ENCODE measurements around the gene MSI2. TPM values are rescaled to one million over a fixed set of nuclear protein-coding genes. Genes with fewer than 3 reads are reported as not detected.

The MSI2 gene
- total RNA-seq, 2 donors from 2014 or later = 30.1 to 41.1 TPM

GRCh38 chr17:57406131-57406980 lies 150.0 kb downstream of the MSI2 start:
- peaks cover 0 to 59% of the 10 kb centered on the region in 2 donors for H3K4me1 ChIP-seq
- no peak overlapping the region for H3K4me3 ChIP-seq
- TF ChIP-seq, protein P1, sequence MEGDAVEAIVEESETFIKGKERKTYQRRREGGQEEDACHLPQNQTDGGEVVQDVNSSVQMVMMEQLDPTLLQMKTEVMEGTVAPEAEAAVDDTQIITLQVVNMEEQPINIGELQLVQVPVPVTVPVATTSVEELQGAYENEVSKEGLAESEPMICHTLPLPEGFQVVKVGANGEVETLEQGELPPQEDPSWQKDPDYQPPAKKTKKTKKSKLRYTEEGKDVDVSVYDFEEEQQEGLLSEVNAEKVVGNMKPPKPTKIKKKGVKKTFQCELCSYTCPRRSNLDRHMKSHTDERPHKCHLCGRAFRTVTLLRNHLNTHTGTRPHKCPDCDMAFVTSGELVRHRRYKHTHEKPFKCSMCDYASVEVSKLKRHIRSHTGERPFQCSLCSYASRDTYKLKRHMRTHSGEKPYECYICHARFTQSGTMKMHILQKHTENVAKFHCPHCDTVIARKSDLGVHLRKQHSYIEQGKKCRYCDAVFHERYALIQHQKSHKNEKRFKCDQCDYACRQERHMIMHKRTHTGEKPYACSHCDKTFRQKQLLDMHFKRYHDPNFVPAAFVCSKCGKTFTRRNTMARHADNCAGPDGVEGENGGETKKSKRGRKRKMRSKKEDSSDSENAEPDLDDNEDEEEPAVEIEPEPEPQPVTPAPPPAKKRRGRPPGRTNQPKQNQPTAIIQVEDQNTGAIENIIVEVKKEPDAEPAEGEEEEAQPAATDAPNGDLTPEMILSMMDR (IDR thresholded peaks at IDR 0.05) = no peak
- H3K27ac ChIP-seq = peak overlapping the region; percentile 38 to 46
- H3K27me3 ChIP-seq = no peaks in the 10 kb centered on the region
- no peaks in the 10 kb centered on the region for H3K9me3 ChIP-seq
- no peak for DNase-seq (ENCODE audit: low spot score)
- no peaks in the 10 kb centered on the region for H3K36me3 ChIP-seq

DNA sequence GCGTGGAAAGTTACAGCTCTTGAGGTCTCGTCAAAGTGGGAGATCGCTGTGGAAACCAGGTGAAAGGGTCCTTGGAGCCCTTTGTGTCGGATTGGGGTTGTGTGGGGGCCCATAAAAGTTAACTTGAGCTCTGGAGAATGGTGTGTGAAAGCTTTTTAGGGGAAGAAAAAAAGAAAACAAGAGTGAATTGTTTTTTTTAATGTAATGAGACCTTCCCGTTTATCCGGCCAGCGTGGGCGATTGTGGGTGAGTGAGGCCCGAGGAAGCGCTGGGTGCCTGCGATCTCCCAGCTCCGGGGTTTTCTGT lies 150.6 kb downstream of the MSI2 start:
- Histone ChIP-seq H3K27me3 (no peaks in the 10 kb centered on the region), H3K4me3 (no peak overlapping the region), H3K27ac (peak overlapping the region; percentile 38 to 39), H3K36me3 (no peaks in the 10 kb centered on the region), H3K4me1 (peaks cover 0 to 55% of the 10 kb centered on the region in 2 donors), H3K9me3 (no peaks in the 10 kb centered on the region)
- TF ChIP-seq, protein P1 (IDR thresholded peaks at IDR 0.05) = no peak
- DNase-seq (ENCODE audit: low spot score) = no peak

DNA sequence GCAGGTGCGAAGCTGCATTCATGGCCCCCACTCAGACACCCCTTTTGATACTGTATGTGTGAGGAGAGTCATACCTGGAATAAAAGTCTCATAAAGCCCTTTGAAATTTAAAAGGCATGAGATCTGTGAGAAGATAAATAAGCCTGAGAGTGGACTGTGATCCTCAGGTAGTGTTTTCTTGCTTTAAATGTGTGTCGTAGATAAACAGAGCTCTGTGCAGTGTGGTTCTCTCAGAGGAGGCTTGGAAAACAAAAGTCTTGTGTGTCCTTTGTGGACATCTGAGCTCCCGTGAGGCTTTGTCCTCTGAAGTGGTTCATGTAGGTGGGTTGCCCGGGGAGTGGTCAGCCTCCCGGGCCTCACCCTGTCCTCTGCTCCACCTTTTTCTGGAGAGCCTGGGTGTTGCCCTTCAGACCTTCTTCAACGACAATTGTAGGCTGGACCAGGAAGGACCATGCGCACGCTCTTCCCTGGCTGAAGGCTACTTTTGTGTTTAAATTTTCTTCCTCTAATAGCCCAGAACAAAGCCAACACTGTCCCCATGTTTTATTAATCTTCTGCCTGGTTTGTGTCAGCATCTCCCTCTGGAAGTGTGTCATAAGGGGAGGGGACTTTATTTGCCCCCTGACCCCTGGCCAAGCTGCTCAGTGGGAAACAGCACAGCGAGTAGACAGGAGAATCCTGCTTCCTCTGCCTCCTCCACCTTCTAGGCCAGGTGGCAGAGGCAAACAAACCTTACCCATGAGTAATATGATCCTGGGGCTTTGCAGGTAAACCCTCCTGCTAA lies 151.2 kb downstream of the MSI2 start:
- TF ChIP-seq, protein P1 (IDR thresholded peaks at IDR 0.05) = no peak
- H3K27ac ChIP-seq = peak overlapping the region in 1 of 2 donors; percentile 39
- no peak overlapping the region for H3K4me3 ChIP-seq
- no peaks in the 10 kb centered on the region for H3K36me3 ChIP-seq
- H3K9me3 ChIP-seq = no peaks in the 10 kb centered on the region
- H3K4me1 ChIP-seq = peaks cover 0 to 49% of the 10 kb centered on the region in 2 donors
- no peak for DNase-seq (ENCODE audit: low spot score)
- H3K27me3 ChIP-seq = no peaks in the 10 kb centered on the region

- TF ChIP-seq, protein P1 (IDR thresholded peaks at IDR 0.05) = no peak
- H3K4me1 ChIP-seq = peaks cover 0 to 42% of the 10 kb centered on the region in 2 donors
- no peak for DNase-seq (ENCODE audit: low spot score)
- no peak overlapping the region for H3K4me3 ChIP-seq
- H3K27ac ChIP-seq = no peak overlapping the region
- no peaks in the 10 kb centered on the region for H3K9me3 ChIP-seq
- H3K36me3 ChIP-seq = no peaks in the 10 kb centered on the region
- no peaks in the 10 kb centered on the region for H3K27me3 ChIP-seq
Measured at GRCh38 chr17:57408071-57408811, 151.9 kb downstream of the MSI2 start.

DNA sequence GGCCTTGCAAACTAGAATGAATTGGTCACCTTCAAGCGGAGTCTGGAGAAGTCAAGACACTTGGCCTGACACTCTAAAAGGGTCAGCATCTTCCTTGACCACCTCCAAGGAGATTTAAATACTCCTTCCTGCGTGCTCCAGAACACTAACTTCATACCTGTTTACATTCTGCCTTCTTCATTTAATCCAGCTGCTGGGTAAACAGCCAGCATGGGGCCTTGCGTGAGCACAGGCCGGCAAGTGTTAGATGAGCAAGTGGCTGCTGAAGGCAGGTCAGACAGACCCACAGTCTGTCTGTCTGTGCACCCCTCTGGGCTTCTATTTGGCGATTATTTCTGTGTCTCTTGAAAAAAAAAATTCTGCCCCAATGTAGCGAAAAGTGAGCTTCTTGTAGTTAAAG lies 153.8 kb downstream of the MSI2 start:
- no peaks in the 10 kb centered on the region for H3K27me3 ChIP-seq
- H3K4me3 ChIP-seq = no peak overlapping the region
- peaks cover 0 to 23% of the 10 kb centered on the region in 2 donors for H3K4me1 ChIP-seq
- TF ChIP-seq, protein P1 (IDR thresholded peaks at IDR 0.05) = no peak
- H3K36me3 ChIP-seq = no peaks in the 10 kb centered on the region
- no peak overlapping the region for H3K27ac ChIP-seq
- H3K9me3 ChIP-seq = no peaks in the 10 kb centered on the region
- DNase-seq (ENCODE audit: low spot score) = no peak

Data from right atrium auricular region (tissue), 2 donors.